B cell (primary cell): Measurements from ENCODE around the gene CPED1. TPM values are rescaled to one million over a fixed set of nuclear protein-coding genes. Genes with fewer than 3 reads are reported as not detected.

ENCODE experiments used
- ATAC-seq: fragments of 200-7000 bp; cut with Tn5 transposase; one replicate; pipeline ENCODE4 v1.10.0; 2021; ENCODE audit warnings: low read depth, mild to moderate bottlenecking, moderate number of reproducible peaks, moderate library complexity
- CTCF ChIA-PET: fragments of 350-600 bp; sonication (Branson Sonifier 250); formaldehyde crosslinking; loops from one replicate; lab custom pipeline; 2021; ENCODE audit warnings: antibody characterized with exemption, inconsistent platforms; lab: Charles Lee
- POLR2A ChIA-PET: fragments of 350-600 bp; sonication (Branson Sonifier 250); formaldehyde crosslinking; loops from one replicate; lab custom pipeline; 2021; ENCODE audit warnings: antibody characterized with exemption; lab: Charles Lee
- DNase-seq: peaks from one replicate; pipeline ENCODE4 v3.0.0; 2013
- H2AFZ ChIP-seq: 2 replicates; pipeline ENCODE4 v1.6.1; 2012; ENCODE audit warnings: mild to moderate bottlenecking, low read depth, low read length; ENCODE audit not compliant: insufficient read depth, poor library complexity, severe bottlenecking
- H3K27ac ChIP-seq, 2 donors: 1 replicate in 1 of 2; 2 replicates in 1 of 2; pipeline ENCODE4 v1.5.1; 2012 to 2013; ENCODE audit warnings: low read length in 2 of 2, mild to moderate bottlenecking in 2 of 2, moderate library complexity in 1 of 2
- H3K27me3 ChIP-seq, 4 experiments: fragments of 200-600 bp in 1 of 4; sonication (generic) in 1 of 4; replicated peaks in 1 of 4; 1 replicate in 2 of 4; 2 replicates in 2 of 4; pipeline versions ENCODE4 v1.6.1 to v1.7.0; 2013 to 2016; ENCODE audit warnings: low read length in 3 of 4, mild to moderate bottlenecking in 2 of 4, mixed read lengths in 1 of 4, moderate library complexity in 1 of 4; ENCODE audit not compliant: insufficient read depth in 4 of 4, control insufficient read depth in 3 of 4; ENCODE audit errors: control extremely low read depth in 1 of 4
- H3K36me3 ChIP-seq, 2 experiments: replicated peaks in 1 of 2; 1 replicate in 1 of 2; 2 replicates in 1 of 2; pipeline versions ENCODE4 v1.6.1 to v1.7.1; 2013; ENCODE audit warnings: low read length in 1 of 2; ENCODE audit not compliant: insufficient read depth in 2 of 2, control insufficient read depth in 1 of 2; ENCODE audit errors: control extremely low read depth in 1 of 2, extremely low read depth in 1 of 2
- H3K4me1 ChIP-seq, 2 donors: fragments of 200-600 bp in 1 of 2; sonication (generic) in 1 of 2; 1 replicate in 1 of 2; 2 replicates in 1 of 2; pipeline versions ENCODE4 v1.5.1 to v1.6.1; 2013 to 2017; ENCODE audit warnings: low read length in 2 of 2; ENCODE audit not compliant: control insufficient read depth in 2 of 2, insufficient read depth in 2 of 2
- H3K4me2 ChIP-seq: replicated peaks from 2 replicates; pipeline ENCODE3; 2012; ENCODE audit warnings: mild to moderate bottlenecking, low read depth, low read length; ENCODE audit not compliant: poor library complexity, severe bottlenecking
- H3K4me3 ChIP-seq, 5 experiments: fragments of 200-600 bp in 1 of 5; sonication (generic) in 1 of 5; 1 replicate in 3 of 5; 2 replicates in 2 of 5; pipeline versions ENCODE4 v1.5.1 to v1.7.0; 2011 to 2016; ENCODE audit warnings: low read length in 4 of 5, mild to moderate bottlenecking in 4 of 5, low read depth in 2 of 5, control low read depth in 1 of 5, moderate library complexity in 1 of 5; ENCODE audit not compliant: insufficient read depth in 1 of 5; ENCODE audit errors: control extremely low read depth in 1 of 5, extremely low read depth in 1 of 5
- H3K79me2 ChIP-seq: fragments of 200-600 bp; sonication (generic); one replicate; pipeline ENCODE4 v1.6.0; 2016; ENCODE audit warnings: low read length; ENCODE audit not compliant: control insufficient read depth, insufficient read depth
- H3K9ac ChIP-seq: fragments of 200-600 bp; sonication (generic); 2 replicates; pipeline ENCODE4 v1.6.1; 2017; ENCODE audit warnings: mild to moderate bottlenecking, low read length, moderate library complexity
- H3K9me3 ChIP-seq, 3 donors: one replicate each; pipeline versions ENCODE4 v1.6.1 to v1.7.1; 2013; ENCODE audit warnings: low read length in 2 of 3; ENCODE audit not compliant: control insufficient read depth in 2 of 3, insufficient read depth in 1 of 3; ENCODE audit errors: control extremely low read depth in 1 of 3
- H4K20me1 ChIP-seq: 2 replicates; pipeline ENCODE4 v1.6.0; 2012; ENCODE audit warnings: mild to moderate bottlenecking, low read length; ENCODE audit not compliant: insufficient read depth, control insufficient read depth, poor library complexity, severe bottlenecking
- H3K27ac Mint-ChIP-seq: one replicate; pipeline ENCODE4 v1.8.0; 2021; ENCODE audit warnings: mixed read lengths
- H3K27me3 Mint-ChIP-seq: one replicate; pipeline ENCODE4 v1.8.0; 2021; ENCODE audit warnings: mixed read lengths
- H3K4me1 Mint-ChIP-seq: one replicate; pipeline ENCODE4 v1.8.0; 2021; ENCODE audit warnings: mixed read lengths
- H3K4me3 Mint-ChIP-seq: one replicate; pipeline ENCODE4 v1.8.0; 2021; ENCODE audit warnings: mixed read lengths
- H3K9me3 Mint-ChIP-seq: one replicate; pipeline ENCODE4 v1.8.0; 2022; ENCODE audit warnings: mixed read lengths; ENCODE audit not compliant: insufficient read depth
- EZH2 ChIP-seq: IDR thresholded peaks from 2 replicates; pipeline ENCODE4 v1.6.1; 2012; ENCODE audit warnings: borderline replicate concordance, low read depth, mild to moderate bottlenecking, moderate library complexity, low read length; ENCODE audit not compliant: insufficient read depth, poor library complexity, severe bottlenecking
- WGBS: methylation state at CpG from one replicate; pipeline ENCODE4 v1.1.5; 2013; ENCODE audit warnings: missing lambda C conversion rate; ENCODE audit not compliant: insufficient coverage; 5-methylcytosine and 5-hydroxymethylcytosine counted together
- intact Hi-C: fragments of 100-400 bp; cut with micrococcal nuclease; formaldehyde crosslinking; loops from one replicate; pipeline ENCODE4 v1.10.0; 2022
- polyA plus RNA-seq: library from polyadenylated mRNA; depleted of rRNA; stranded (reverse); fragments of >200 nt; gene quantifications from 2 replicates; pipeline ENCODE4 v1.2.3, GENCODE V29; 2012
- total RNA-seq, 2 donors: library from RNA; stranded (reverse); fragments of 120-200 nt in 1 of 2; gene quantifications; 1 replicate in 1 of 2; 2 replicates in 1 of 2; pipeline versions ENCODE4 v1.2.3 to v1.2.4, GENCODE V29; 2013 to 2022
- TF ChIP-seq, protein P1 (sequence below): fragments of 200-600 bp; IDR thresholded peaks from one replicate; pipeline ENCODE4 v1.8.0; 2022; ENCODE audit warnings: antibody characterized with exemption, mild to moderate bottlenecking

The CPED1 gene
- total and polyA plus RNA-seq, 2 donors (not counting 1 experiment from before 2014, with no cell fraction given): 0.44 to 3.8 TPM

- POLR2A ChIA-PET: no interaction called here
- H3K4me3 ChIP-seq: no peak overlapping the region
- Mint-ChIP-seq H3K4me1 (no peaks in the 10 kb centered on the region), H3K9me3 (no peaks in the 10 kb centered on the region), H3K4me3 (no peak overlapping the region), H3K27ac (no peak overlapping the region), H3K27me3 (no peaks in the 10 kb centered on the region)
- H3K27ac ChIP-seq: no peak overlapping the region
- no peak overlapping the region for H2AFZ ChIP-seq
- no peak overlapping the region for H3K4me2 ChIP-seq
- H3K9ac ChIP-seq: no peak overlapping the region
- TF ChIP-seq, protein P1, sequence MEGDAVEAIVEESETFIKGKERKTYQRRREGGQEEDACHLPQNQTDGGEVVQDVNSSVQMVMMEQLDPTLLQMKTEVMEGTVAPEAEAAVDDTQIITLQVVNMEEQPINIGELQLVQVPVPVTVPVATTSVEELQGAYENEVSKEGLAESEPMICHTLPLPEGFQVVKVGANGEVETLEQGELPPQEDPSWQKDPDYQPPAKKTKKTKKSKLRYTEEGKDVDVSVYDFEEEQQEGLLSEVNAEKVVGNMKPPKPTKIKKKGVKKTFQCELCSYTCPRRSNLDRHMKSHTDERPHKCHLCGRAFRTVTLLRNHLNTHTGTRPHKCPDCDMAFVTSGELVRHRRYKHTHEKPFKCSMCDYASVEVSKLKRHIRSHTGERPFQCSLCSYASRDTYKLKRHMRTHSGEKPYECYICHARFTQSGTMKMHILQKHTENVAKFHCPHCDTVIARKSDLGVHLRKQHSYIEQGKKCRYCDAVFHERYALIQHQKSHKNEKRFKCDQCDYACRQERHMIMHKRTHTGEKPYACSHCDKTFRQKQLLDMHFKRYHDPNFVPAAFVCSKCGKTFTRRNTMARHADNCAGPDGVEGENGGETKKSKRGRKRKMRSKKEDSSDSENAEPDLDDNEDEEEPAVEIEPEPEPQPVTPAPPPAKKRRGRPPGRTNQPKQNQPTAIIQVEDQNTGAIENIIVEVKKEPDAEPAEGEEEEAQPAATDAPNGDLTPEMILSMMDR: no peak
- TF ChIP-seq EZH2: no peak
- DNase-seq (no peak), ATAC-seq (no peak)
- intact Hi-C loops: no loop called here
- H3K27me3 ChIP-seq: no peaks in the 10 kb centered on the region
- peaks cover 6% of the 10 kb centered on the region for H4K20me1 ChIP-seq
- H3K79me2 ChIP-seq: no peaks in the 10 kb centered on the region
- no peaks in the 10 kb centered on the region for H3K36me3 ChIP-seq
- WGBS: no CpG with 5 or more reads among the region's 2 CpGs
- no peaks in the 10 kb centered on the region for H3K4me1 ChIP-seq
- no peaks in the 10 kb centered on the region for H3K9me3 ChIP-seq
- CTCF ChIA-PET: interaction anchor here (1.8 to 4.2 kb wide), 2 partner anchors 116 to 298 kb away, joined by 4 to 16 read pairs; partner anchors contain the start of gene CPED1
Observed at GRCh38 chr7:121103579-121103978, 115.1 kb downstream of the CPED1 start.

- Histone ChIP-seq H3K36me3 (no peaks in the 10 kb centered on the region), H3K4me2 (no peak overlapping the region), H3K79me2 (no peaks in the 10 kb centered on the region), H2AFZ (no peak overlapping the region), H3K9me3 (no peaks in the 10 kb centered on the region), H3K9ac (no peak overlapping the region), H4K20me1 (peaks cover 6% of the 10 kb centered on the region), H3K27ac (no peak overlapping the region), H3K4me1 (no peaks in the 10 kb centered on the region), H3K4me3 (no peak overlapping the region), H3K27me3 (no peaks in the 10 kb centered on the region)
- Mint-ChIP-seq H3K27ac (no peak overlapping the region), H3K27me3 (no peaks in the 10 kb centered on the region), H3K9me3 (no peaks in the 10 kb centered on the region), H3K4me1 (no peaks in the 10 kb centered on the region), H3K4me3 (no peak overlapping the region)
- no peak for ATAC-seq
- ChIA-PET POLR2A (no interaction called here), CTCF (interaction anchor here (1.1 to 4.2 kb wide), 2 partner anchors 117 to 232 kb away, joined by 3 to 16 read pairs; partner anchors contain the start of gene CPED1)
- 83% methylated on average over 3 of the region's 5 CpGs for WGBS
- no peak for DNase-seq
- TF ChIP-seq, protein P1: no peak
- intact Hi-C loops: no loop called here
Observed at GRCh38 chr7:121105262-121105661, 116.8 kb downstream of the CPED1 start.
